GM21360 (cell line): Measurements from ENCODE around the gene NSL1.
"Not testable (repeated sequence)": the region's sequence is repeated elsewhere in the genome, so short reads cannot be mapped to it uniquely, and the experiment has no call there.

ENCODE experiments used
- ATAC-seq: cut with Tn5 transposase; IDR thresholded peaks from one replicate; pipeline ENCODE4 v1.9.1; 2021; ENCODE audit warnings: mild to moderate bottlenecking, moderate library complexity; ENCODE audit not compliant: unreplicated experiment

NSL1 gene

GRCh38 chr1:212783976-212784375, 7.6 kb downstream of the NSL1 start:
- no peak for ATAC-seq

- no peak for ATAC-seq
These were observed 9.0 kb downstream of the NSL1 start for GRCh38 chr1:212782422-212783154.

GRCh38 chr1:212781225-212781624, 10.4 kb downstream of the NSL1 start:
- no peak for ATAC-seq

- no peak for ATAC-seq
These were observed 10.8 kb downstream of the NSL1 start for GRCh38 chr1:212780759-212781158.

- ATAC-seq, result not testable (repeated sequence)
These were observed 12.5 kb downstream of the NSL1 start for GRCh38 chr1:212779086-212779485.

- ATAC-seq, result no peak
These were observed 14.4 kb downstream of the NSL1 start for GRCh38 chr1:212777151-212777550.

GRCh38 chr1:212775241-212775640, 16.3 kb downstream of the NSL1 start:
- ATAC-seq, result no peak

GRCh38 chr1:212774584-212774983, 17.0 kb downstream of the NSL1 start:
- no peak for ATAC-seq

- ATAC-seq, result no peak
These were observed 18.6 kb downstream of the NSL1 start for GRCh38 chr1:212773011-212773410.

GRCh38 chr1:212771341-212771740, 20.2 kb downstream of the NSL1 start:
- no peak for ATAC-seq

- peak; percentile 76 for ATAC-seq
These were observed 22.0 kb downstream of the NSL1 start for GRCh38 chr1:212769459-212770167.

GRCh38 chr1:212766825-212767224, 24.8 kb downstream of the NSL1 start:
- not testable (repeated sequence) for ATAC-seq

GRCh38 chr1:212764718-212765281, 26.8 kb downstream of the NSL1 start:
- ATAC-seq, result not testable (repeated sequence)

- no peak for ATAC-seq
These were observed 28.7 kb downstream of the NSL1 start for GRCh38 chr1:212762839-212763238.

- ATAC-seq, result no peak
These were observed 29.3 kb downstream of the NSL1 start for GRCh38 chr1:212762234-212762633.

- ATAC-seq, result peak; percentile 51
These were observed 31.3 kb downstream of the NSL1 start for GRCh38 chr1:212760126-212760823.

- peak; percentile 12 for ATAC-seq
These were observed 31.9 kb downstream of the NSL1 start for GRCh38 chr1:212759683-212760082.

GRCh38 chr1:212754680-212755079, 36.9 kb downstream of the NSL1 start:
- ATAC-seq, result no peak

- ATAC-seq, result no peak
These were observed 37.4 kb downstream of the NSL1 start for GRCh38 chr1:212754193-212754592.

GRCh38 chr1:212753749-212754148, 37.8 kb downstream of the NSL1 start:
- ATAC-seq, result no peak

GRCh38 chr1:212752934-212753497, 38.6 kb downstream of the NSL1 start:
- ATAC-seq, result no peak
